Muscle layer of duodenum (tissue), 2 donors: Measurements from ENCODE around the gene PDSS2.
"Not testable (repeated sequence)": the region's sequence is repeated elsewhere in the genome, so short reads cannot be mapped to it uniquely, and the experiment has no call there.

Source experiments
- H3K27ac ChIP-seq: one replicate; pipeline ENCODE4 v1.7.0; 2013; ENCODE audit warnings: mild to moderate bottlenecking, low read length
- H3K27me3 ChIP-seq: one replicate; pipeline ENCODE4 v1.7.0; 2013; ENCODE audit warnings: low read depth, mild to moderate bottlenecking, control low read depth, low read length
- H3K36me3 ChIP-seq, 2 donors: one replicate each; pipeline ENCODE4 v1.7.0; 2013; ENCODE audit warnings: low read length in 2 of 2, control low read depth in 1 of 2, mild to moderate bottlenecking in 1 of 2; ENCODE audit not compliant: insufficient read depth in 2 of 2, control insufficient read depth in 1 of 2
- H3K4me1 ChIP-seq, 2 donors: one replicate each; pipeline ENCODE4 v1.7.0; 2013; ENCODE audit warnings: low read length in 2 of 2, mild to moderate bottlenecking in 2 of 2, control low read depth in 1 of 2, moderate library complexity in 1 of 2; ENCODE audit not compliant: insufficient read depth in 2 of 2, control insufficient read depth in 1 of 2
- H3K4me3 ChIP-seq, 2 donors: one replicate each; pipeline ENCODE4 v1.7.0; 2013; ENCODE audit warnings: low read length in 2 of 2, low read depth in 1 of 2, mild to moderate bottlenecking in 1 of 2
- H3K9me3 ChIP-seq, 2 donors: one replicate each; pipeline ENCODE4 v1.7.0; 2013; ENCODE audit warnings: low read length in 2 of 2, control low read depth in 1 of 2, mild to moderate bottlenecking in 1 of 2; ENCODE audit not compliant: control insufficient read depth in 1 of 2
- donor health status: healthy.

The PDSS2 gene

DNA sequence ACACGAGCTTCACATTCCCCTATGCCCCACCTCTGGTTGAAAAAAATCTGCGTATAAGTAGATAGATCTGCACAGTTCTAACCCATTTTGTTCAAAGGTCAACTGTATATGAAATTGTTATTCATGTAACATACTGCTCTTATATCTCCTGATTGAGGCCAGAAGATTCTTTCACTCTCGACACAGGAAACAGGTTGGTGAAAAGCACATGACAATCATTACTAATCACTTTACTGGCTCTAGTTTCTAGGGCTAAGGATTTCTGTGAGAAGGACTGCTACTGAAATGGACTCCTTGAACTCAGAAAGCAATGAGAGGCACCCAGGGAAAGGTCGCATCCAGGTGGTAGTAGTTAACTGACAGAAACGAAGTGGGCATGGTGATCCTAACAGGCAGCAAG lies 21.7 kb downstream of the PDSS2 start:
- H3K27me3 ChIP-seq, result no peaks in the 10 kb centered on the region
- no peaks in the 10 kb centered on the region for H3K9me3 ChIP-seq
- H3K27ac ChIP-seq, result no peak overlapping the region
- no peaks in the 10 kb centered on the region for H3K36me3 ChIP-seq
- H3K4me1 ChIP-seq, result no peaks in the 10 kb centered on the region
- H3K4me3 ChIP-seq, result no peak overlapping the region

DNA sequence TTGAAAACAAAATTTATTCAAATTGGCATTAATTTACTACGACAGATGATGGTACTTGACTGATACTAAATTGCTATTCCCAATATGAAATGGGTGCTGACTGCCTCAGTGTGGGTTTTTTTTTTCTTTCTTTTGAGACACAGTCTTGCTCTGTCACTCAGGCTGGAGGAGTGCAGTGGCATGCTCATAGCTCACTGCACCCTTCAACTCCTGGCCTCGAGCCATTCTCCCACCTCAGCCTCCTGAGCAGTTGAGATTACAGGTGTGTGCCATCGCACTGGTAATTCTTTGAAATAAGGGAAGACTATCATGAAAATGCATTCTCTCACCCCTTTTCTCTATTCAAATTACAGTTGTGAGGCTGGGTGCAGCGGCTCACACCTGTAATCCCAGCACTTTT lies 22.5 kb downstream of the PDSS2 start:
- no peaks in the 10 kb centered on the region for H3K36me3 ChIP-seq
- H3K27ac ChIP-seq, result no peak overlapping the region
- H3K27me3 ChIP-seq, result no peaks in the 10 kb centered on the region
- no peak overlapping the region for H3K4me3 ChIP-seq
- no peaks in the 10 kb centered on the region for H3K4me1 ChIP-seq
- H3K9me3 ChIP-seq, result no peaks in the 10 kb centered on the region

DNA sequence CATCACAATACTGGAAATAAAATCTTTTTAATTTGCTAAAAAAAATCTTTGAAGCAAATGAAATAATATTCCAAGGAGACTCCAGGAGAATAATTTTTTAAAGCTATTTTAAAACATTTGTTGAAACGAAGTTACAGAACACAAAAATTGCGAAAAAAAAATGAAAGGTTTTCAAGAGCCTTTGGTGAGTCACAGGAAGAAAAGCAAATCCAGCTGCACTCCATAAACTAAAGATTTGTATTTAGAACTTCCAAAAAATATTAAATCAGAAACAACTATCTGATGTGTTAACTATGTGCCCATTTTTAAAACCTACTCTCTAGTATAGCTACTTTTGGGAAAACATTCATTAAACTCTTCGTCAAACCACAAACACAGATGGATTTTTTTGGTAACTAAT lies 23.6 kb downstream of the PDSS2 start:
- Histone ChIP-seq H3K9me3 (no peaks in the 10 kb centered on the region), H3K4me1 (no peaks in the 10 kb centered on the region), H3K27me3 (no peaks in the 10 kb centered on the region), H3K4me3 (no peak overlapping the region), H3K27ac (no peak overlapping the region), H3K36me3 (no peaks in the 10 kb centered on the region)

DNA sequence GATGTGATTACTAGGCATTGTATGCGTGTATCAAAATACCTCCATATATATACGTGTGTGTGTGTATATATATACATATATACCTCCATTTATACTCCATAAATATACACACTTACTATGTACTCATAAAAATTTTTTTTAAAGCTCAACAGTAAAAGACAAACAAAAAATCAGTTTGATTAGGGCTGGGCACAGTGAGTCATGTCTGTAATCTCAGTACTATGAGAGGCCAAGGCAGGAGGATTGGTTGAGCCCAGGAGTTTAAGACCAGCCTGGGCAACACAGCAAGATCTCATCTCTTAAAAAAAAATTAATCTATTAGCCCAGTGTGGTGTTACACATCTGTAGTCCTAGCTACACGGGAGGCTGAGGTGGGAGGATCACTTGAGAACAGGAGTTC lies 24.6 kb downstream of the PDSS2 start:
- no peaks in the 10 kb centered on the region for H3K4me1 ChIP-seq
- H3K36me3 ChIP-seq, result no peaks in the 10 kb centered on the region
- no peak overlapping the region for H3K4me3 ChIP-seq
- no peaks in the 10 kb centered on the region for H3K27me3 ChIP-seq
- H3K27ac ChIP-seq, result no peak overlapping the region
- H3K9me3 ChIP-seq, result no peaks in the 10 kb centered on the region

DNA sequence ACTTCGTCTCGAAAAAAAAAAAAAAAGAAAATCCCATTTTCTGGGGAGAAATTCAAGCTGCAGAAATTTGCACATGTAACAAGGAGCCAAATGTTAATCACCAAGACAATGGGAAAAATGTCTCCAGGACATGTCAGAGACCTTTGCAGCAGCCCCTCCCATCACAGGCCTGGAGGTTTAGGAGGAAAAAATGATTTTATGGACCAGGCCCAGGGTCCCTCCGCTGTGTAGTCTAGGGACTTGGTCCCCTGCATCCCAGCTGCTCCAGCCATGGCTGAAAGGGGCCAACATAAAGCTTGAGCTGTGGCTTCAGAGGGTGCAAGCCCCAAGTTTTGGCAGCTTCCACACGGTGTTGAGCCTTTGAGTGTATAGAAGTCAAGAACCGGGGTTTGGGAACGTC lies 33.4 kb downstream of the PDSS2 start:
- H3K27ac ChIP-seq, H3K27me3 ChIP-seq, H3K36me3 ChIP-seq, H3K4me3 ChIP-seq, H3K4me1 ChIP-seq, H3K9me3 ChIP-seq: not testable (repeated sequence)

DNA sequence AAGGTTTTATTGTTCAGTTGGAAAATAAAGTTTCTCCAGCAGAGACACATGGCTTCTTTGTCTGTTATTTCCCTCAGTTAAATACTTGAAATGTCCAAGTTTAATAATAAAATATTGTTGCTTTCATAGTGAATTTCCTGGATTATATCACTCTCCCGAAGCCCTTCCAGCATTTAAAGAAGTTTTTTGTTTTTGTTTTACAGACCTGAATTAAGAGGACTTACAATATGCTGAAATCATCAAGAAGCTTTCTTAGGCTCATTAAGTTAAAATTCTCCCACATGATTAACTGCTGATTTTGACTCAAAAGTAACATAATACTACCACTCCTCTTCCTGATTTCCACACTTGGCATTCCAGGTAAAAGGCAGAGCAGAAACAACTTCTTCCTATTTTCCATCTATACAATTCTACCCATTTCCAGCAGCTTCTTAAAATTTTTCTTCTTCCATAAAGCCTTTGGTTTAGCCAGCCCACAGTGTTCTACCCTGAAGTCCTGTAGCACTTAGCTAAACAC lies 35.8 kb downstream of the PDSS2 start:
- Histone ChIP-seq H3K36me3 (no peaks in the 10 kb centered on the region), H3K27ac (no peak overlapping the region), H3K4me1 (no peaks in the 10 kb centered on the region), H3K9me3 (peaks cover 0 to 4% of the 10 kb centered on the region in 2 donors), H3K4me3 (no peak overlapping the region), H3K27me3 (no peaks in the 10 kb centered on the region)

DNA sequence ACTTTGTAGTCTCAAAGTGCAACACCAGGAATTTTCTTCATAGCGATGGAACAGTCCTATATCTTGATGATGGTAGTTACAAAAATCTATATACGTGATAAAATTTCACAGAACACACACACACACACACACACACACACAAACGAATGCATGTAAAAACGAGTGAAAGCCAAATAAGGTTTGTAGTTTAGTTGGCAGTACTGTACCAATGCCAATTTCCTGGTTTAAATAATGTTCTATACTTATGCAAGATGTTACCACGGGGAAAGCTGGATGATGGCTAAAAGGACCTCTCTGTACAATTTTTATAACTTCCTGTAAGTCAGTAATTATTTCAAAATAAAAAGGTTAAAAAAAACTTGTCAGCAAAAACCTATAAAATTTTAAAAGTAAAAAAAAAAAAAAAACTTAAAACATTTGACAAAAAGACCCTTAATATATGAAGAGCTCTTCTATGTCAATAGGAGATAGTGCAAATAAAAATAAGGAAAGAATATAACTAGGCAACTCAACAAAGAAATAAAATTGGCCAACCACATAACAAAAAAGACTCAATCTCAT lies 37.6 kb downstream of the PDSS2 start:
- no peak overlapping the region for H3K27ac ChIP-seq
- H3K9me3 ChIP-seq, result peaks cover 0 to 4% of the 10 kb centered on the region in 2 donors
- no peaks in the 10 kb centered on the region for H3K4me1 ChIP-seq
- no peak overlapping the region for H3K4me3 ChIP-seq
- H3K36me3 ChIP-seq, result no peaks in the 10 kb centered on the region
- H3K27me3 ChIP-seq, result no peaks in the 10 kb centered on the region

DNA sequence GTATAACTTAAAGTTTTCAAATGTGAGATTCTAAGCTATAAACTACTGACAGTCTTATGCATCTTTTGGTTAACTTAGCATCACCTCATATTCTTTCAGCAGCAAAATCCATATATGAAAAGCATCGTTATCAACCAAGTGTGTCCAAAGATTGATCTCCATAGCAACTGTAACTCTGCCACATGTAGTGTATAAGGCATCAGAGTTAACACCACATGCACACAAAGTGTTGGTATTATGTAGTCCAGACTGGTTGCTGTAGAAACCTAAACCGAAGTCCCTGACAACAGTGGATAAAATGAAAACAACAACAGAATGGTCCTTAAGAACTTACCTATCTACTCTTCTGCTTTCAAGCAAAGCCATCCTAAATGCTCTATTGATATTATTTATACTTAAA lies 39.6 kb downstream of the PDSS2 start:
- Histone ChIP-seq H3K27me3 (no peaks in the 10 kb centered on the region), H3K4me1 (no peaks in the 10 kb centered on the region), H3K9me3 (no peaks in the 10 kb centered on the region), H3K27ac (no peak overlapping the region), H3K36me3 (no peaks in the 10 kb centered on the region), H3K4me3 (no peak overlapping the region)

DNA sequence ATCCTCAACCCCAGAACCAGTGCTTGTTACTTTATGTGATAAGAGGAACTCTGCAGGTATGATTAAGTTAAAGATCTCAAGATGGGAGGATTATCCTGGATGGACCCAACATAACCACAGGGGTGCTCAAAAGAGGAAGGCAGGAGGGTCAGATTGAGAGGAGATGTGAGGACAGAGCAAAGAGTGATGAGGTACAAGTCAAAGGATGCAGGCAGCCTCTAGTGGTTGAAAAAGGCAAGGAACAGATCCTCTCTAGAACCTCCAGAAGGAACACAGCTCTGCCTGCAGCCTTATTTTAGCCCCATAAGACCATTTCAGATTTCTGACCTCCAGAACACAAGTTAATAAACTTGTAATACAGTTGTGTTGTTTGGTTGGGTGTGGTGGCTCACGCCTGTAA lies 41.2 kb downstream of the PDSS2 start:
- Histone ChIP-seq H3K27ac (no peak overlapping the region), H3K27me3 (no peaks in the 10 kb centered on the region), H3K4me3 (no peak overlapping the region), H3K36me3 (no peaks in the 10 kb centered on the region), H3K4me1 (peaks cover 0 to 4% of the 10 kb centered on the region in 2 donors), H3K9me3 (no peaks in the 10 kb centered on the region)

DNA sequence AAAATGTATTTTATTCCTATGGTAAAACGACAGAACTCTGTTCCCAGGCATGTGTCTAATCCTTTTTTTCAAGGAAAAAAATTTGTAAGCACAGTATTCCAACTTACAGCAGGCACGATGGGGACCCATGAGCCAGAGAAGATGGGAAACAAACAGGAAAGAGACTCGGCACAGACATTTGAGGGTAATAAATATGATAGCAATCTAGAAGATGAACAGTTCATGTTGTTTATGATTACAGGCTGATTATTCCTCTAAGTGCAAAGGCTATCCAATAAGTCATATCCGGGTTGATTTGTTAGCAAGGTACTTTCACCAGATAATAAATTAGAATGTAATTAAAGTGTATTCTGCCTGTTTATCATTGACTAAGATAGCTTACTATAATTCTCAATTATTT lies 43.2 kb downstream of the PDSS2 start:
- H3K9me3 ChIP-seq, result no peaks in the 10 kb centered on the region
- no peaks in the 10 kb centered on the region for H3K27me3 ChIP-seq

DNA sequence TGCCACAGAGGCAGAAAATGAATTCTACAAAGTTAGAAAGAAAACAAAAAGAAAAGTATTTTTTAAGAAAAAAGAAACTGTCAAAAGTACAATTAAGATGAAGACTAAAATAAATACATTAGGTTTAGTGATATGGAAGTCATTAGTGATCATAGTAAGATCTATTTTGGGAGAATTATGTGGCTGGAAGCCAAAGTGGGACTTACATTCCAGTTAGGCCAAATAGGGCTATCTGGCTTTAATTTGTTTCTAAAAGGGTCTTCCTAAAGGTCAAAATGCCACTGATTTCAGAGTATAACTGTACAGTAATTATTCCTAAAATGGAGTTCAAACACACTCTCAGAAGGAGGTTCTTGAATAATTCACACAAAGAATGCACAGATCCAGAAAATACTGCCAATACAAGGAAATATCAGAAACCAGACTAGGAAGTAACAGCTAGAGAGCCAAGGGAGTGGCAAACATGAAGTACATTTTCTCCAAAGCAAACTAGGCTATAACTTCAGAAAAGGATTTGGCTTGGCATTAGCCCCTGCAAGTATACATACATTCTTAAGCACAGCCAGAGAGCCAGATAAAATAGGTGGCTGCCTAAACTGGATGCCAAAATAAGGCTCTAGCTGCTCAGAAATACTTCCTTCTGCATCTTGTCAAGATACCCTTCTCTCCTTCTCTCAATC lies 45.3 kb downstream of the PDSS2 start:
- no peak overlapping the region for H3K4me3 ChIP-seq

More for the DNA sequence above, 43.2 kb downstream of the PDSS2 start:
- Histone ChIP-seq H3K4me3 (no peak overlapping the region), H3K36me3 (no peaks in the 10 kb centered on the region), H3K27ac (no peak overlapping the region), H3K4me1 (peaks cover 0 to 4% of the 10 kb centered on the region in 2 donors)

DNA sequence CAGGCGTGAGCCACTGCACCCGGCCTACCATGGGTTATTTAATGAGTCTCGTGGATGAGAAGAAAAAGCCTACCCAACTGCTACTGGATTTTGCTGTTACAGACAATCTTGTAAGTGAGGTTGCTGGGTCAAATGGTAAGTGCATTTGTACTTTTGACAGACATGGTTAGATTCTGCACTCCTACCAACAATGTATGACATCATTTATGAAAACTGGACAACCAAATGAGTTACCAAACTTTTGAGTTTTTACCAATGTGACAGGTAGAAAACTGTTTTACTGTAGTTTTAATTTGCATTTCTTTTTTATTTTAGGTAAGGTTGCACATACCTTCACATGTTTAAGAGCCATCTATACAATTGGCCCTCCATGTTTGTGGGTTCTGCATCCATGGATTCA lies 48.2 kb downstream of the PDSS2 start:
- Histone ChIP-seq H3K27me3 (no peaks in the 10 kb centered on the region), H3K27ac (no peak overlapping the region), H3K4me3 (no peak overlapping the region), H3K36me3 (no peaks in the 10 kb centered on the region), H3K4me1 (peaks cover 0 to 4% of the 10 kb centered on the region in 2 donors), H3K9me3 (no peaks in the 10 kb centered on the region)

More for the DNA sequence above, 45.3 kb downstream of the PDSS2 start:
- Histone ChIP-seq H3K27me3 (no peaks in the 10 kb centered on the region), H3K27ac (no peak overlapping the region), H3K9me3 (no peaks in the 10 kb centered on the region), H3K4me1 (peaks cover 0 to 4% of the 10 kb centered on the region in 2 donors), H3K36me3 (no peaks in the 10 kb centered on the region)
